WTC11 (cell line): ENCODE measurements around the gene SAFB. TPM values are rescaled to one million over a fixed set of nuclear protein-coding genes. Genes with fewer than 3 reads are reported as not detected.

Experiments used
- CREB1 ChIP-seq: sonication (generic); formaldehyde crosslinking; IDR thresholded peaks from 2 replicates; pipeline ENCODE4 v1.8.0; 2023; ENCODE audit warnings: mild to moderate bottlenecking, missing genetic modification reagents
- FOXK1 ChIP-seq: sonication (generic); formaldehyde crosslinking; IDR thresholded peaks from 2 replicates; pipeline ENCODE4 v1.8.0; 2022; ENCODE audit warnings: mild to moderate bottlenecking, moderate library complexity, missing genetic modification reagents
- NFE2L1 ChIP-seq: sonication (generic); formaldehyde crosslinking; IDR thresholded peaks from 2 replicates; pipeline ENCODE4 v1.8.1; 2023; ENCODE audit warnings: missing genetic modification reagents
- NR3C1 ChIP-seq: sonication (generic); formaldehyde crosslinking; conservative IDR thresholded peaks from 2 replicates; pipeline ENCODE4 v1.8.1; 2023; ENCODE audit warnings: low read depth, mild to moderate bottlenecking, missing genetic modification reagents
- SMAD4 ChIP-seq: sonication (generic); formaldehyde crosslinking; IDR thresholded peaks from 2 replicates; pipeline ENCODE4 v1.8.0; 2022; ENCODE audit warnings: mild to moderate bottlenecking, missing genetic modification reagents
- ZNF219 ChIP-seq: sonication (generic); formaldehyde crosslinking; IDR thresholded peaks from 2 replicates; pipeline ENCODE4 v1.8.0; 2023; ENCODE audit warnings: missing genetic modification reagents, mild to moderate bottlenecking, borderline replicate concordance
- ZNF263 ChIP-seq: sonication (generic); formaldehyde crosslinking; IDR thresholded peaks from 2 replicates; pipeline ENCODE4 v1.8.1; 2022; ENCODE audit warnings: low read depth, mild to moderate bottlenecking, moderate library complexity, missing genetic modification reagents
- ZNF396 ChIP-seq: fragments of 250-450 bp; sonication (Bioruptor Pico); IDR thresholded peaks from 2 replicates; pipeline ENCODE4 v1.8.0; 2021; ENCODE audit warnings: mild to moderate bottlenecking, moderate library complexity, borderline replicate concordance
- total RNA-seq: library from RNA; stranded (reverse); gene quantifications from 3 replicates; pipeline ENCODE4 v1.2.3, GENCODE V29; 2021
- TF ChIP-seq, protein P1 (sequence below): fragments of 250-450 bp; sonication (Bioruptor Pico); IDR thresholded peaks from 2 replicates; pipeline ENCODE4 v1.9.0; 2021; ENCODE audit warnings: mild to moderate bottlenecking
- TF ChIP-seq, protein P2 (sequence below): sonication (generic); formaldehyde crosslinking; IDR thresholded peaks from 2 replicates; pipeline ENCODE4 v1.8.1; 2022; ENCODE audit warnings: mild to moderate bottlenecking, missing genetic modification reagents, moderate library complexity, borderline replicate concordance
- TF ChIP-seq, protein P3 (sequence below): sonication (generic); formaldehyde crosslinking; IDR thresholded peaks from 2 replicates; pipeline ENCODE4 v1.8.0; 2022; ENCODE audit warnings: mild to moderate bottlenecking, missing genetic modification reagents
- TF ChIP-seq, protein P4 (sequence below): sonication (generic); formaldehyde crosslinking; IDR thresholded peaks from 2 replicates; pipeline ENCODE4 v1.8.1; 2023; ENCODE audit warnings: mild to moderate bottlenecking, missing genetic modification reagents, moderate library complexity
- TF ChIP-seq, protein P5 (sequence below): sonication (generic); formaldehyde crosslinking; IDR thresholded peaks from 2 replicates; pipeline ENCODE4 v1.8.1; 2023; ENCODE audit warnings: mild to moderate bottlenecking, moderate library complexity, missing genetic modification reagents
- TF ChIP-seq, protein P6 (sequence below): sonication (generic); formaldehyde crosslinking; IDR thresholded peaks from 2 replicates; pipeline ENCODE4 v1.8.0; 2023; ENCODE audit warnings: mild to moderate bottlenecking, missing genetic modification reagents
- TF ChIP-seq, protein P7 (sequence below): sonication (generic); formaldehyde crosslinking; IDR thresholded peaks from 2 replicates; pipeline ENCODE4 v1.8.0; 2023; ENCODE audit warnings: missing genetic modification reagents
- TF ChIP-seq, protein P8 (sequence below): sonication (generic); formaldehyde crosslinking; IDR thresholded peaks from 2 replicates; pipeline ENCODE4 v1.8.1; 2023; ENCODE audit warnings: mild to moderate bottlenecking, missing genetic modification reagents
- TF ChIP-seq, protein P9 (sequence below): sonication (generic); formaldehyde crosslinking; conservative IDR thresholded peaks from 2 replicates; pipeline ENCODE4 v1.8.1; 2022; ENCODE audit warnings: mild to moderate bottlenecking, missing genetic modification reagents
- TF ChIP-seq, protein P10 (sequence below): sonication (generic); formaldehyde crosslinking; IDR thresholded peaks from 2 replicates; pipeline ENCODE4 v1.8.0; 2023; ENCODE audit warnings: missing genetic modification reagents, mild to moderate bottlenecking, borderline replicate concordance
- TF ChIP-seq, protein P11 (sequence below): sonication (generic); formaldehyde crosslinking; IDR thresholded peaks from 2 replicates; pipeline ENCODE4 v1.8.0; 2022; ENCODE audit warnings: mild to moderate bottlenecking, missing genetic modification reagents

Gene SAFB
- total RNA-seq, 1 experiment from 2014 or later = 141 TPM

DNA sequence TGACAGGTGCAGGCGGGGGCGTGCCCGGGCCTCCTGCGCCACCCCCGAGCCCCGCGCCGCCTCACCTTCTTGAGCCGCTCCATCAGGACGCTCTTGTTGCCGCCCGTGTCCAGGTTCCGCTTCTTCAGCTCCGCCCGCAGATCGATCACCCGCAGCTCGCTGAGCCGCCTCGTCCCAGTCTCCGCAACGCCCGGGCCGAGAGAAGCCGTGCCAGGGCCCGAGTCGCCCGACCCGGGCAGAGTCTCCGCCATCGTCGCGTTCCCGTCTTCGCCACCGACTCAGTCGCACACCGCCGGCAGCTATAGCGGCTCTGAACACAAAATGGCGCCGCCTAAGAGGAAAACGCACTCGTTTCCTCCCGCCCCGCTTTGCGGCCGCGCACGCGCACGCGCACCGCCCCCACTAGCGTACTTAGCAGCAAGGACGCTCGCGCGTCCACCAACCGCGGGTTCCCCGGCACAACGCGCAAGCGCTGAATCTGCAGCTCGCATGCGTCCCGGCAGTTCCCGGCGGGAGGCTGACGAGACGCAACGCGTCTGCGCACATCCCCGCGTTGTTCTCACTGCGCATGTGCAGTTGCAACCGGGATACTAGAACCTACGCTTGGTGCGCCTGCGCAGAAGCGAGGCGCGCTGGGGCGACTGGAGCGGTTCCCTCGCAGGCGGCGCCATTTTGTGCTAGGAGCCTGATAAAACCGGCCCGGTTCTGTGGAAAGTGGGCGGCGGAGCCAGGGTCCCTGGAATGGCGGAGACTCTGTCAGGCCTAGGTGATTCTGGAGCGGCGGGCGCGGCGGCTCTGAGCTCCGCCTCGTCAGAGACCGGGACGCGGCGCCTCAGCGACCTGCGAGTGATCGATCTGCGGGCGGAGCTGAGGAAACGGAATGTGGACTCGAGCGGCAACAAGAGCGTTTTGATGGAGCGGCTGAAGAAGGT, at the start of gene SAFB, which contains the start of gene SAFB2 (continued):
- TF ChIP-seq, protein P1, sequence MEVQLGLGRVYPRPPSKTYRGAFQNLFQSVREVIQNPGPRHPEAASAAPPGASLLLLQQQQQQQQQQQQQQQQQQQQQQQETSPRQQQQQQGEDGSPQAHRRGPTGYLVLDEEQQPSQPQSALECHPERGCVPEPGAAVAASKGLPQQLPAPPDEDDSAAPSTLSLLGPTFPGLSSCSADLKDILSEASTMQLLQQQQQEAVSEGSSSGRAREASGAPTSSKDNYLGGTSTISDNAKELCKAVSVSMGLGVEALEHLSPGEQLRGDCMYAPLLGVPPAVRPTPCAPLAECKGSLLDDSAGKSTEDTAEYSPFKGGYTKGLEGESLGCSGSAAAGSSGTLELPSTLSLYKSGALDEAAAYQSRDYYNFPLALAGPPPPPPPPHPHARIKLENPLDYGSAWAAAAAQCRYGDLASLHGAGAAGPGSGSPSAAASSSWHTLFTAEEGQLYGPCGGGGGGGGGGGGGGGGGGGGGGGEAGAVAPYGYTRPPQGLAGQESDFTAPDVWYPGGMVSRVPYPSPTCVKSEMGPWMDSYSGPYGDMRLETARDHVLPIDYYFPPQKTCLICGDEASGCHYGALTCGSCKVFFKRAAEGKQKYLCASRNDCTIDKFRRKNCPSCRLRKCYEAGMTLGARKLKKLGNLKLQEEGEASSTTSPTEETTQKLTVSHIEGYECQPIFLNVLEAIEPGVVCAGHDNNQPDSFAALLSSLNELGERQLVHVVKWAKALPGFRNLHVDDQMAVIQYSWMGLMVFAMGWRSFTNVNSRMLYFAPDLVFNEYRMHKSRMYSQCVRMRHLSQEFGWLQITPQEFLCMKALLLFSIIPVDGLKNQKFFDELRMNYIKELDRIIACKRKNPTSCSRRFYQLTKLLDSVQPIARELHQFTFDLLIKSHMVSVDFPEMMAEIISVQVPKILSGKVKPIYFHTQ (CRISPR knock-in tag) = no peak
- no peak for TF ChIP-seq ZNF219 (CRISPR knock-in tag)
- TF ChIP-seq NFE2L1 (CRISPR knock-in tag) = no peak
- TF ChIP-seq, protein P2, sequence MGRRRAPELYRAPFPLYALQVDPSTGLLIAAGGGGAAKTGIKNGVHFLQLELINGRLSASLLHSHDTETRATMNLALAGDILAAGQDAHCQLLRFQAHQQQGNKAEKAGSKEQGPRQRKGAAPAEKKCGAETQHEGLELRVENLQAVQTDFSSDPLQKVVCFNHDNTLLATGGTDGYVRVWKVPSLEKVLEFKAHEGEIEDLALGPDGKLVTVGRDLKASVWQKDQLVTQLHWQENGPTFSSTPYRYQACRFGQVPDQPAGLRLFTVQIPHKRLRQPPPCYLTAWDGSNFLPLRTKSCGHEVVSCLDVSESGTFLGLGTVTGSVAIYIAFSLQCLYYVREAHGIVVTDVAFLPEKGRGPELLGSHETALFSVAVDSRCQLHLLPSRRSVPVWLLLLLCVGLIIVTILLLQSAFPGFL (CRISPR knock-in tag) = no peak
- TF ChIP-seq, protein P3, sequence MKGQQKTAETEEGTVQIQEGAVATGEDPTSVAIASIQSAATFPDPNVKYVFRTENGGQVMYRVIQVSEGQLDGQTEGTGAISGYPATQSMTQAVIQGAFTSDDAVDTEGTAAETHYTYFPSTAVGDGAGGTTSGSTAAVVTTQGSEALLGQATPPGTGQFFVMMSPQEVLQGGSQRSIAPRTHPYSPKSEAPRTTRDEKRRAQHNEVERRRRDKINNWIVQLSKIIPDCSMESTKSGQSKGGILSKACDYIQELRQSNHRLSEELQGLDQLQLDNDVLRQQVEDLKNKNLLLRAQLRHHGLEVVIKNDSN (CRISPR knock-in tag) = no peak
- TF ChIP-seq, protein P4, sequence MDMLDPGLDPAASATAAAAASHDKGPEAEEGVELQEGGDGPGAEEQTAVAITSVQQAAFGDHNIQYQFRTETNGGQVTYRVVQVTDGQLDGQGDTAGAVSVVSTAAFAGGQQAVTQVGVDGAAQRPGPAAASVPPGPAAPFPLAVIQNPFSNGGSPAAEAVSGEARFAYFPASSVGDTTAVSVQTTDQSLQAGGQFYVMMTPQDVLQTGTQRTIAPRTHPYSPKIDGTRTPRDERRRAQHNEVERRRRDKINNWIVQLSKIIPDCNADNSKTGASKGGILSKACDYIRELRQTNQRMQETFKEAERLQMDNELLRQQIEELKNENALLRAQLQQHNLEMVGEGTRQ = no peak
- no peak for TF ChIP-seq CREB1 (CRISPR knock-in tag)
- TF ChIP-seq SMAD4 (CRISPR knock-in tag) = no peak
- TF ChIP-seq, protein P5, sequence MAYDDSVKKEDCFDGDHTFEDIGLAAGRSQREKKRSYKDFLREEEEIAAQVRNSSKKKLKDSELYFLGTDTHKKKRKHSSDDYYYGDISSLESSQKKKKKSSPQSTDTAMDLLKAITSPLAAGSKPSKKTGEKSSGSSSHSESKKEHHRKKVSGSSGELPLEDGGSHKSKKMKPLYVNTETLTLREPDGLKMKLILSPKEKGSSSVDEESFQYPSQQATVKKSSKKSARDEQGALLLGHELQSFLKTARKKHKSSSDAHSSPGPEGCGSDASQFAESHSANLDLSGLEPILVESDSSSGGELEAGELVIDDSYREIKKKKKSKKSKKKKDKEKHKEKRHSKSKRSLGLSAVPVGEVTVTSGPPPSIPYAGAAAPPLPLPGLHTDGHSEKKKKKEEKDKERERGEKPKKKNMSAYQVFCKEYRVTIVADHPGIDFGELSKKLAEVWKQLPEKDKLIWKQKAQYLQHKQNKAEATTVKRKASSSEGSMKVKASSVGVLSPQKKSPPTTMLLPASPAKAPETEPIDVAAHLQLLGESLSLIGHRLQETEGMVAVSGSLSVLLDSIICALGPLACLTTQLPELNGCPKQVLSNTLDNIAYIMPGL = no peak
- TF ChIP-seq, protein P6, sequence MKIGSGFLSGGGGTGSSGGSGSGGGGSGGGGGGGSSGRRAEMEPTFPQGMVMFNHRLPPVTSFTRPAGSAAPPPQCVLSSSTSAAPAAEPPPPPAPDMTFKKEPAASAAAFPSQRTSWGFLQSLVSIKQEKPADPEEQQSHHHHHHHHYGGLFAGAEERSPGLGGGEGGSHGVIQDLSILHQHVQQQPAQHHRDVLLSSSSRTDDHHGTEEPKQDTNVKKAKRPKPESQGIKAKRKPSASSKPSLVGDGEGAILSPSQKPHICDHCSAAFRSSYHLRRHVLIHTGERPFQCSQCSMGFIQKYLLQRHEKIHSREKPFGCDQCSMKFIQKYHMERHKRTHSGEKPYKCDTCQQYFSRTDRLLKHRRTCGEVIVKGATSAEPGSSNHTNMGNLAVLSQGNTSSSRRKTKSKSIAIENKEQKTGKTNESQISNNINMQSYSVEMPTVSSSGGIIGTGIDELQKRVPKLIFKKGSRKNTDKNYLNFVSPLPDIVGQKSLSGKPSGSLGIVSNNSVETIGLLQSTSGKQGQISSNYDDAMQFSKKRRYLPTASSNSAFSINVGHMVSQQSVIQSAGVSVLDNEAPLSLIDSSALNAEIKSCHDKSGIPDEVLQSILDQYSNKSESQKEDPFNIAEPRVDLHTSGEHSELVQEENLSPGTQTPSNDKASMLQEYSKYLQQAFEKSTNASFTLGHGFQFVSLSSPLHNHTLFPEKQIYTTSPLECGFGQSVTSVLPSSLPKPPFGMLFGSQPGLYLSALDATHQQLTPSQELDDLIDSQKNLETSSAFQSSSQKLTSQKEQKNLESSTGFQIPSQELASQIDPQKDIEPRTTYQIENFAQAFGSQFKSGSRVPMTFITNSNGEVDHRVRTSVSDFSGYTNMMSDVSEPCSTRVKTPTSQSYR = no peak
- TF ChIP-seq, protein P7, sequence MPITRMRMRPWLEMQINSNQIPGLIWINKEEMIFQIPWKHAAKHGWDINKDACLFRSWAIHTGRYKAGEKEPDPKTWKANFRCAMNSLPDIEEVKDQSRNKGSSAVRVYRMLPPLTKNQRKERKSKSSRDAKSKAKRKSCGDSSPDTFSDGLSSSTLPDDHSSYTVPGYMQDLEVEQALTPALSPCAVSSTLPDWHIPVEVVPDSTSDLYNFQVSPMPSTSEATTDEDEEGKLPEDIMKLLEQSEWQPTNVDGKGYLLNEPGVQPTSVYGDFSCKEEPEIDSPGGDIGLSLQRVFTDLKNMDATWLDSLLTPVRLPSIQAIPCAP (CRISPR knock-in tag) = no peak
- TF ChIP-seq, protein P8, sequence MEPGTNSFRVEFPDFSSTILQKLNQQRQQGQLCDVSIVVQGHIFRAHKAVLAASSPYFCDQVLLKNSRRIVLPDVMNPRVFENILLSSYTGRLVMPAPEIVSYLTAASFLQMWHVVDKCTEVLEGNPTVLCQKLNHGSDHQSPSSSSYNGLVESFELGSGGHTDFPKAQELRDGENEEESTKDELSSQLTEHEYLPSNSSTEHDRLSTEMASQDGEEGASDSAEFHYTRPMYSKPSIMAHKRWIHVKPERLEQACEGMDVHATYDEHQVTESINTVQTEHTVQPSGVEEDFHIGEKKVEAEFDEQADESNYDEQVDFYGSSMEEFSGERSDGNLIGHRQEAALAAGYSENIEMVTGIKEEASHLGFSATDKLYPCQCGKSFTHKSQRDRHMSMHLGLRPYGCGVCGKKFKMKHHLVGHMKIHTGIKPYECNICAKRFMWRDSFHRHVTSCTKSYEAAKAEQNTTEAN (CRISPR knock-in tag) = 0 out of 2 replicates have a peak, but pooled peaks have one; percentile 29
- no peak for TF ChIP-seq ZNF396 (CRISPR knock-in tag)
- no peak for TF ChIP-seq ZNF263 (CRISPR knock-in tag)
- TF ChIP-seq, protein P9, sequence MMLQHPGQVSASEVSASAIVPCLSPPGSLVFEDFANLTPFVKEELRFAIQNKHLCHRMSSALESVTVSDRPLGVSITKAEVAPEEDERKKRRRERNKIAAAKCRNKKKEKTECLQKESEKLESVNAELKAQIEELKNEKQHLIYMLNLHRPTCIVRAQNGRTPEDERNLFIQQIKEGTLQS (CRISPR knock-in tag) = no peak
- no peak for TF ChIP-seq NR3C1
- TF ChIP-seq FOXK1 (CRISPR knock-in tag) = peak; percentile 81; the same call in 1 of the 2 replicates
- TF ChIP-seq, protein P10, sequence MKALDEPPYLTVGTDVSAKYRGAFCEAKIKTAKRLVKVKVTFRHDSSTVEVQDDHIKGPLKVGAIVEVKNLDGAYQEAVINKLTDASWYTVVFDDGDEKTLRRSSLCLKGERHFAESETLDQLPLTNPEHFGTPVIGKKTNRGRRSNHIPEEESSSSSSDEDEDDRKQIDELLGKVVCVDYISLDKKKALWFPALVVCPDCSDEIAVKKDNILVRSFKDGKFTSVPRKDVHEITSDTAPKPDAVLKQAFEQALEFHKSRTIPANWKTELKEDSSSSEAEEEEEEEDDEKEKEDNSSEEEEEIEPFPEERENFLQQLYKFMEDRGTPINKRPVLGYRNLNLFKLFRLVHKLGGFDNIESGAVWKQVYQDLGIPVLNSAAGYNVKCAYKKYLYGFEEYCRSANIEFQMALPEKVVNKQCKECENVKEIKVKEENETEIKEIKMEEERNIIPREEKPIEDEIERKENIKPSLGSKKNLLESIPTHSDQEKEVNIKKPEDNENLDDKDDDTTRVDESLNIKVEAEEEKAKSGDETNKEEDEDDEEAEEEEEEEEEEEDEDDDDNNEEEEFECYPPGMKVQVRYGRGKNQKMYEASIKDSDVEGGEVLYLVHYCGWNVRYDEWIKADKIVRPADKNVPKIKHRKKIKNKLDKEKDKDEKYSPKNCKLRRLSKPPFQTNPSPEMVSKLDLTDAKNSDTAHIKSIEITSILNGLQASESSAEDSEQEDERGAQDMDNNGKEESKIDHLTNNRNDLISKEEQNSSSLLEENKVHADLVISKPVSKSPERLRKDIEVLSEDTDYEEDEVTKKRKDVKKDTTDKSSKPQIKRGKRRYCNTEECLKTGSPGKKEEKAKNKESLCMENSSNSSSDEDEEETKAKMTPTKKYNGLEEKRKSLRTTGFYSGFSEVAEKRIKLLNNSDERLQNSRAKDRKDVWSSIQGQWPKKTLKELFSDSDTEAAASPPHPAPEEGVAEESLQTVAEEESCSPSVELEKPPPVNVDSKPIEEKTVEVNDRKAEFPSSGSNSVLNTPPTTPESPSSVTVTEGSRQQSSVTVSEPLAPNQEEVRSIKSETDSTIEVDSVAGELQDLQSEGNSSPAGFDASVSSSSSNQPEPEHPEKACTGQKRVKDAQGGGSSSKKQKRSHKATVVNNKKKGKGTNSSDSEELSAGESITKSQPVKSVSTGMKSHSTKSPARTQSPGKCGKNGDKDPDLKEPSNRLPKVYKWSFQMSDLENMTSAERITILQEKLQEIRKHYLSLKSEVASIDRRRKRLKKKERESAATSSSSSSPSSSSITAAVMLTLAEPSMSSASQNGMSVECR (CRISPR knock-in tag) = peak; percentile 91; the same call in 1 of the 2 replicates
- TF ChIP-seq, protein P11, sequence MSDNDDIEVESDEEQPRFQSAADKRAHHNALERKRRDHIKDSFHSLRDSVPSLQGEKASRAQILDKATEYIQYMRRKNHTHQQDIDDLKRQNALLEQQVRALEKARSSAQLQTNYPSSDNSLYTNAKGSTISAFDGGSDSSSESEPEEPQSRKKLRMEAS (CRISPR knock-in tag) = peak; percentile 85
